Activated T-helper 1 cell treated with Interleukin-2 at 50 U/mL for 16 hours (primary cell): ENCODE measurements around the gene TSPAN14.

Source experiments
- DNase-seq: peaks from one replicate; pipeline ENCODE4 v3.0.0-alpha.2; 2020; ENCODE audit warnings: low read depth

Gene TSPAN14

GRCh38 chr10:80455461-80456349 is 1.6 kb downstream of the TSPAN14 start:
- no peak for DNase-seq

GRCh38 chr10:80457554-80458262 is 3.6 kb downstream of the TSPAN14 start:
- no peak for DNase-seq

GRCh38 chr10:80458263-80458625 is 4.1 kb downstream of the TSPAN14 start:
- no peak for DNase-seq

GRCh38 chr10:80458638-80459037 is 4.5 kb downstream of the TSPAN14 start:
- DNase-seq = no peak

GRCh38 chr10:80459047-80459865 is 5.1 kb downstream of the TSPAN14 start:
- peak; percentile 57 for DNase-seq

GRCh38 chr10:80460399-80461207 is 6.5 kb downstream of the TSPAN14 start:
- no peak for DNase-seq

- DNase-seq = no peak
Measured at GRCh38 chr10:80461208-80462183, 7.4 kb downstream of the TSPAN14 start.

GRCh38 chr10:80462299-80462980 is 8.3 kb downstream of the TSPAN14 start:
- DNase-seq = no peak

- no peak for DNase-seq
Measured at GRCh38 chr10:80462981-80463741, 9.1 kb downstream of the TSPAN14 start.

GRCh38 chr10:80463868-80464267 is 9.8 kb downstream of the TSPAN14 start:
- no peak for DNase-seq

- DNase-seq = no peak
Measured at GRCh38 chr10:80464557-80465450, 10.7 kb downstream of the TSPAN14 start.

- DNase-seq = no peak
Measured at GRCh38 chr10:80465451-80465835, 11.3 kb downstream of the TSPAN14 start.

GRCh38 chr10:80465839-80466590 is 11.9 kb downstream of the TSPAN14 start:
- peak; percentile 41 for DNase-seq

GRCh38 chr10:80466724-80467326 is 12.7 kb downstream of the TSPAN14 start:
- no peak for DNase-seq

- DNase-seq = peak; percentile 55
Measured at GRCh38 chr10:80468002-80468401, 13.9 kb downstream of the TSPAN14 start.

- DNase-seq = no peak
Measured at GRCh38 chr10:80468806-80469421, 14.8 kb downstream of the TSPAN14 start.
